Measurements from ENCODE around the gene LATS1.

LATS1 gene

GRCh38 chr6:149734915-149735314, 17.0 kb upstream of the LATS1 start:
- Histone ChIP-seq H3K27ac (no peak overlapping the region), H3K9ac (no peak overlapping the region), H3K9me3 (ENCODE audit: control insufficient read depth, low read length) (no peaks in the 10 kb centered on the region), H3K4me1 (no peaks in the 10 kb centered on the region), H2AFZ (no peak overlapping the region), H3K36me3 (ENCODE audit: control insufficient read depth, insufficient read depth, low read length) (no peaks in the 10 kb centered on the region), H3K4me3 (ENCODE audit: low read depth, low read length) (no peak overlapping the region), H3K79me2 (no peaks in the 10 kb centered on the region), H3K27me3 (ENCODE audit: control insufficient read depth, insufficient read depth, low read length) (no peaks in the 10 kb centered on the region), H3K4me2 (ENCODE audit: low read length) (no peak overlapping the region)
- TF ChIP-seq, protein P1, sequence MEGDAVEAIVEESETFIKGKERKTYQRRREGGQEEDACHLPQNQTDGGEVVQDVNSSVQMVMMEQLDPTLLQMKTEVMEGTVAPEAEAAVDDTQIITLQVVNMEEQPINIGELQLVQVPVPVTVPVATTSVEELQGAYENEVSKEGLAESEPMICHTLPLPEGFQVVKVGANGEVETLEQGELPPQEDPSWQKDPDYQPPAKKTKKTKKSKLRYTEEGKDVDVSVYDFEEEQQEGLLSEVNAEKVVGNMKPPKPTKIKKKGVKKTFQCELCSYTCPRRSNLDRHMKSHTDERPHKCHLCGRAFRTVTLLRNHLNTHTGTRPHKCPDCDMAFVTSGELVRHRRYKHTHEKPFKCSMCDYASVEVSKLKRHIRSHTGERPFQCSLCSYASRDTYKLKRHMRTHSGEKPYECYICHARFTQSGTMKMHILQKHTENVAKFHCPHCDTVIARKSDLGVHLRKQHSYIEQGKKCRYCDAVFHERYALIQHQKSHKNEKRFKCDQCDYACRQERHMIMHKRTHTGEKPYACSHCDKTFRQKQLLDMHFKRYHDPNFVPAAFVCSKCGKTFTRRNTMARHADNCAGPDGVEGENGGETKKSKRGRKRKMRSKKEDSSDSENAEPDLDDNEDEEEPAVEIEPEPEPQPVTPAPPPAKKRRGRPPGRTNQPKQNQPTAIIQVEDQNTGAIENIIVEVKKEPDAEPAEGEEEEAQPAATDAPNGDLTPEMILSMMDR (IDR thresholded peaks at IDR 0.05) = no peak

- Histone ChIP-seq H2AFZ (no peak overlapping the region), H3K4me2 (ENCODE audit: low read length) (no peak overlapping the region), H3K36me3 (ENCODE audit: control insufficient read depth, insufficient read depth, low read length) (no peaks in the 10 kb centered on the region), H3K79me2 (no peaks in the 10 kb centered on the region), H3K4me3 (ENCODE audit: low read depth, low read length) (no peak overlapping the region), H3K27ac (no peak overlapping the region), H3K4me1 (no peaks in the 10 kb centered on the region), H3K9me3 (ENCODE audit: control insufficient read depth, low read length) (no peaks in the 10 kb centered on the region), H3K9ac (no peak overlapping the region), H3K27me3 (ENCODE audit: control insufficient read depth, insufficient read depth, low read length) (no peaks in the 10 kb centered on the region)
- TF ChIP-seq, protein P1 (IDR thresholded peaks at IDR 0.05) = no peak
Observed at GRCh38 chr6:149733089-149733720, 15.3 kb upstream of the LATS1 start.

- Histone ChIP-seq H3K4me2 (ENCODE audit: low read length) (no peak overlapping the region), H3K27me3 (ENCODE audit: control insufficient read depth, insufficient read depth, low read length) (no peaks in the 10 kb centered on the region), H3K36me3 (ENCODE audit: control insufficient read depth, insufficient read depth, low read length) (no peaks in the 10 kb centered on the region), H3K9ac (no peak overlapping the region), H3K27ac (no peak overlapping the region), H3K4me3 (ENCODE audit: low read depth, low read length) (no peak overlapping the region), H2AFZ (no peak overlapping the region), H3K79me2 (no peaks in the 10 kb centered on the region), H3K4me1 (no peaks in the 10 kb centered on the region), H3K9me3 (ENCODE audit: control insufficient read depth, low read length) (no peaks in the 10 kb centered on the region)
- TF ChIP-seq, protein P1 (IDR thresholded peaks at IDR 0.05) = no peak
Observed at GRCh38 chr6:149729824-149730223, 11.9 kb upstream of the LATS1 start.

DNA sequence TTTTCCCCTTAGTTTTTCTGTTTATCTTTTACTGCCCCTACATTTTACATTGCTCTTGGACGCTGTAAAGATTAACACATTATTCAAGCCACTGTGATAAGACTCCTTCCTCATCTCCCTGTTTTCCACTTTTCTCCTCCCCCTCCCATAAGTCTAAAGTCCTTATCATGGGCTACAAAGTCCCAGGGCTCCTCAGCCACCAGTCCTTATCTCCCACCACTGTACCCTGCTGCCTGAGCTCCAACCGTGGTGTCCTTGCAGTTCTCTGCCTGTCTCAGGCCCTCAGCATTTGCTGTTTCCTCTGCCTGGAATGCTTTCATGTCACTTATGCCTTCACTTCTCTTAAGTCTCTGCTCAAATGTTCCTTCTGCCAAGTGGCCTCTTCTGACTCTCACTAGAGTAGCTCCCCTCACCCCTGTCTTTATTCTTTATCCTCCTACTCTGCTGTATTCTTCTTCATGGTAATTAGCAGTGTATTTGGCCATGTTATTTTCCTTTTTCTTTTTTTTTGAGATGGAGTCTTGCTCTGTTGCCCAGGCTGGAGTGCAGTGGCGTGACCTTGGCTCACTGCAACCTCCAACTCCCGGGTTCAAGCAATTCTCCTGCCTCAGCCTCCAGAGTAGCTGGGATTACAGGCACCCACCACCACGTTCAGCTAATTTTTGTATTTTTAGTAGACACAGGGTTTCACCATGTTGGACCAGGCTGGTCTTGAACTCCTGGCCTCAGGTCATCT, 10.8 kb upstream of the LATS1 start:
- Histone ChIP-seq H3K79me2 (no peaks in the 10 kb centered on the region), H3K4me2 (ENCODE audit: low read length) (no peak overlapping the region), H3K9me3 (ENCODE audit: control insufficient read depth, low read length) (no peaks in the 10 kb centered on the region), H3K4me3 (ENCODE audit: low read depth, low read length) (no peak overlapping the region), H3K27ac (no peak overlapping the region), H2AFZ (no peak overlapping the region), H3K27me3 (ENCODE audit: control insufficient read depth, insufficient read depth, low read length) (no peaks in the 10 kb centered on the region), H3K4me1 (no peaks in the 10 kb centered on the region), H3K36me3 (ENCODE audit: control insufficient read depth, insufficient read depth, low read length) (no peaks in the 10 kb centered on the region), H3K9ac (no peak overlapping the region)
- TF ChIP-seq, protein P1 (IDR thresholded peaks at IDR 0.05) = no peak

Data from parathyroid adenoma (tissue), 2 donors.